ENCODE measurements around the gene AMBRA1.
A peak's percentile ranks its signal among the peaks of the same experiment; 100 is the strongest.

Gene AMBRA1

GRCh38 chr11:46378296-46378695 lies 215.5 kb downstream of the AMBRA1 start:
- peak overlapping the region; percentile 87 for H3K27ac Mint-ChIP-seq
- H3K9me3 Mint-ChIP-seq: no peaks in the 10 kb centered on the region
- no peak overlapping the region for H3K4me3 Mint-ChIP-seq
- peaks cover 28% of the 10 kb centered on the region for H3K4me1 Mint-ChIP-seq
- H3K27me3 Mint-ChIP-seq (ENCODE audit: low read depth, poor library complexity): no peaks in the 10 kb centered on the region
- H3K36me3 Mint-ChIP-seq (ENCODE audit: low read depth): peaks cover 11% of the 10 kb centered on the region
- TF ChIP-seq, protein P1, sequence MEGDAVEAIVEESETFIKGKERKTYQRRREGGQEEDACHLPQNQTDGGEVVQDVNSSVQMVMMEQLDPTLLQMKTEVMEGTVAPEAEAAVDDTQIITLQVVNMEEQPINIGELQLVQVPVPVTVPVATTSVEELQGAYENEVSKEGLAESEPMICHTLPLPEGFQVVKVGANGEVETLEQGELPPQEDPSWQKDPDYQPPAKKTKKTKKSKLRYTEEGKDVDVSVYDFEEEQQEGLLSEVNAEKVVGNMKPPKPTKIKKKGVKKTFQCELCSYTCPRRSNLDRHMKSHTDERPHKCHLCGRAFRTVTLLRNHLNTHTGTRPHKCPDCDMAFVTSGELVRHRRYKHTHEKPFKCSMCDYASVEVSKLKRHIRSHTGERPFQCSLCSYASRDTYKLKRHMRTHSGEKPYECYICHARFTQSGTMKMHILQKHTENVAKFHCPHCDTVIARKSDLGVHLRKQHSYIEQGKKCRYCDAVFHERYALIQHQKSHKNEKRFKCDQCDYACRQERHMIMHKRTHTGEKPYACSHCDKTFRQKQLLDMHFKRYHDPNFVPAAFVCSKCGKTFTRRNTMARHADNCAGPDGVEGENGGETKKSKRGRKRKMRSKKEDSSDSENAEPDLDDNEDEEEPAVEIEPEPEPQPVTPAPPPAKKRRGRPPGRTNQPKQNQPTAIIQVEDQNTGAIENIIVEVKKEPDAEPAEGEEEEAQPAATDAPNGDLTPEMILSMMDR (IDR thresholded peaks at IDR 0.05): no peak
- DNase-seq: no peak

- Mint-ChIP-seq H3K27me3 (ENCODE audit: low read depth, poor library complexity) (no peaks in the 10 kb centered on the region), H3K27ac (no peak overlapping the region), H3K4me3 (no peak overlapping the region), H3K4me1 (peaks cover 24% of the 10 kb centered on the region), H3K9me3 (no peaks in the 10 kb centered on the region), H3K36me3 (ENCODE audit: low read depth) (peaks cover 11% of the 10 kb centered on the region)
- DNase-seq: no peak
- TF ChIP-seq, protein P1 (IDR thresholded peaks at IDR 0.05): no peak
Measured at GRCh38 chr11:46377831-46378230, 216.0 kb downstream of the AMBRA1 start.

DNA sequence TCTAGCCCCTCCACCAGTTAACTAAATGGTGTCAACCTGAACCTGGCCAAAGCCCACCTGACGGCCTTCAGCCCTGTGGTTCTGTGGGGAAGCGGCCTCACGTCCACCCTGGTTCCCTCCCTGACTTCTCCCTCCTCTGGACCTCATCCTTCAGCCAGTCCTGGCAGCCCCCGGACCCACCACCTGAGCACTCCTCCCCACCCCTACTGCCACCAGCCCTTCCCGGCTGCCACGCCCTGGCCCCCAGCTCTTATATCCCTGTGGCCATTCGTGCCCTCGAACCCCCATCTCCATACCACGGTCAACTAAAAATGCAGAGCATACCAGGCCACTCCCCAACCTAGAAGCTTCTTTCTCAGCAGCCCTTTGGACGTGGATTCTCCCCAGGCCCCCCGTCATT lies 216.5 kb downstream of the AMBRA1 start:
- H3K4me3 Mint-ChIP-seq: no peak overlapping the region

DNA sequence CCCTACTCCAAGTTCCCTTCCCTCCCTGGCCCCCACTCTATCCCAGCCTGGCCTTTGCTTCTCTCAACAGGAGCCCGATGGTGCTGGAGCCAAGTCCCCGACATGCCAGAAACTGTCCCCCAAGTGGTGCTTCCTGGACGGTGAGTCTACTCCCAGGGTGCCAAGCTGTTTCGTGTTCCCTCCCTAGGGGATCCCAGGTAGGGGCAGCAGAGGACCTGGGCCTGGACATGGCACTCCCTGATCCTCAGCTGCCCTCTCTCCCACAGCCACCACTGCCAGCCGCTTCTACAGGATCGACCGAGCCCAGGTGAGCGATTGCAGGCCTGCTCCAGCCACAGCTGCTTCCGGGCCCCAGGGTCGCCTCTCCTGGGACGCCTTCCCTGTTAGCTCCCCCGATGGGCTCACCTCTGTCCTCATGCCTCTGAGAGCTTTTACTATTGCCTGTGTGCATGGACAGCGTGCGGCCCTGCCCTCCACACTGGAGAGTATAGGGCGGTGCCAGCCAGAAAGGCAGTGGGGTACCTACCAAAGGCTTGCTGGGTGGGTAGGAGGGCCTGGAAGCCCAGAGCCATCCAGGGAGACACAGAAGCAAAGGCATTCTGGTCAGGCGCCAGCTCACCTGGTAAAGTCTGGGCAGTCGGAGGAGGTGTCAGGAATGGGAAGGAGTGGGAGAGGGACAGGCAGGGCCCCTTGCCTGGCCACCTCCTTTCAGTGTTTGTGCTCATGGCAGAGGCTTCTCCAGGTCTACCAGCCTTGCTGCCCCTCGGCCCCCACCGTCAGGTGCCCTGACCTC lies 217.4 kb downstream of the AMBRA1 start:
- TF ChIP-seq, protein P1 (IDR thresholded peaks at IDR 0.05): no peak
- Mint-ChIP-seq H3K4me3 (no peak overlapping the region), H3K4me1 (peaks cover 23% of the 10 kb centered on the region), H3K27me3 (ENCODE audit: low read depth, poor library complexity) (no peaks in the 10 kb centered on the region), H3K36me3 (ENCODE audit: low read depth) (peaks cover 11% of the 10 kb centered on the region), H3K27ac (no peak overlapping the region), H3K9me3 (no peaks in the 10 kb centered on the region)
- no peak for DNase-seq

More for the DNA sequence above, 216.5 kb downstream of the AMBRA1 start:
- H3K9me3 Mint-ChIP-seq: no peaks in the 10 kb centered on the region
- TF ChIP-seq, protein P1 (IDR thresholded peaks at IDR 0.05): no peak
- peaks cover 23% of the 10 kb centered on the region for H3K4me1 Mint-ChIP-seq
- no peak for DNase-seq
- H3K27ac Mint-ChIP-seq: no peak overlapping the region
- peaks cover 11% of the 10 kb centered on the region for H3K36me3 Mint-ChIP-seq (ENCODE audit: low read depth)
- no peaks in the 10 kb centered on the region for H3K27me3 Mint-ChIP-seq (ENCODE audit: low read depth, poor library complexity)

DNA sequence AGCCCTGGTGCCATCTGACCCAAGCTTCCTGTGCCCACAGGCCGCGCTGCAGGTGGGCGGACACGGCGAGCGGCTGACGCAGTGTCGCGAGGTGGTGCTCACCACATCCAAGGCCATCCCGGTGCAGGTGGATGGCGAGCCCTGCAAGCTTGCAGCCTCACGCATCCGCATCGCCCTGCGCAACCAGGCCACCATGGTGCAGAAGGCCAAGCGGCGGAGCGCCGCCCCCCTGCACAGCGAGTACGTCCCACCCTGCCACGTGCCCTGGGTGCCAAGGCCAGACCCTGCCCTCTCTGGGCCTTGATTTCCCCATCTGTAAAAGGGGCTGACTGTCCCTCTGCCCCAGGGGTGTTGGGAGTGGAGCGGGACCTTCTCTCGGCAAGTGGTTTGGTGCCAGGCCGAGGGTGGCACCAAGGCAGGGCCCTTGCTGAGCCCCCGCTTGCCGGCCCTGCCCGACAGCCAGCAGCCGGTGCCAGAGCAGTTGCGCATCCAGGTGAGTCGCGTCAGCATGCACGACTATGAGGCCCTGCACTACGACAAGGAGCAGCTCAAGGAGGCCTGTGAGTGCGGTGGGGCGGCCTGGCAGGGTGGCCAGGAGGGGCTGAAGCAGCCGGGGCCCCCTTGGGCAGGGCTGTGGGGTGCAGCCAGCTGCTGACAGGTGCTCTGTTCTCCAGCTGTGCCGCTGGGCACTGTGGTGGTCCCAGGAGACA lies 218.3 kb downstream of the AMBRA1 start:
- Mint-ChIP-seq H3K27ac (no peak overlapping the region), H3K36me3 (ENCODE audit: low read depth) (peaks cover 11% of the 10 kb centered on the region), H3K4me3 (no peak overlapping the region), H3K4me1 (peaks cover 24% of the 10 kb centered on the region), H3K27me3 (ENCODE audit: low read depth, poor library complexity) (no peaks in the 10 kb centered on the region), H3K9me3 (no peaks in the 10 kb centered on the region)
- TF ChIP-seq, protein P1 (IDR thresholded peaks at IDR 0.05): no peak
- DNase-seq: no peak

Measured in nephron progenitor cell (in vitro differentiated cells).